ENCODE results near the gene ID2. TPM values are rescaled to one million over a fixed set of nuclear protein-coding genes. Genes with fewer than 3 reads are reported as not detected.

ID2 gene
- total and polyA plus RNA-seq, 3 experiments from 2014 or later: 162 to 378 (median 165) TPM

- Mint-ChIP-seq H3K27ac (no peak overlapping the region), H3K4me1 (peaks cover 0 to 4% (median 4%) of the 10 kb centered on the region in 3 donors), H3K9me3 (peaks cover 0 to 3% (median 0%) of the 10 kb centered on the region in 5 donors), H3K4me3 (no peak overlapping the region), H3K36me3 (peaks cover 0 to 18% (median 7%) of the 10 kb centered on the region in 3 donors), H3K27me3 (peaks cover 13 to 28% of the 10 kb centered on the region in 2 donors)
- peaks cover 6% of the 10 kb centered on the region for H3K27me3 ChIP-seq (ENCODE audit: insufficient read depth, low read length, poor library complexity, severe bottlenecking)
- no peaks in the 10 kb centered on the region for H3K36me3 ChIP-seq (ENCODE audit: insufficient read depth, low read length)
- no peaks in the 10 kb centered on the region for H3K9me3 ChIP-seq (ENCODE audit: low read length)
- H3K27ac ChIP-seq (ENCODE audit: low read depth, low read length): no peak overlapping the region
- DNase-seq: no peak
- ChIA-PET CTCF (interaction anchor here (1.2 to 1.9 kb wide), 3 partner anchors 33 to 1595 kb away, joined by 3 to 5 read pairs (median 5); no protein-coding TSS in a partner anchor), POLR2A (no interaction called here)
- no peaks in the 10 kb centered on the region for H3K4me1 ChIP-seq (ENCODE audit: insufficient read depth, low read length)
- H3K4me3 ChIP-seq (ENCODE audit: low read length): no peak overlapping the region
These were observed 10.9 kb downstream of the ID2 start for GRCh38 chr2:8692783-8693156.

GRCh38 chr2:8693157-8693821 lies 11.4 kb downstream of the ID2 start:
- Mint-ChIP-seq H3K36me3 (peaks cover 0 to 19% (median 7%) of the 10 kb centered on the region in 3 donors), H3K4me3 (peak overlapping the region in 4 of 7 donors; percentile 8 to 54 (median 45)), H3K27ac (no peak overlapping the region), H3K4me1 (peaks cover 0 to 4% (median 4%) of the 10 kb centered on the region in 3 donors), H3K9me3 (peaks cover 0 to 5% (median 0%) of the 10 kb centered on the region in 5 donors), H3K27me3 (peaks cover 13 to 28% of the 10 kb centered on the region in 2 donors)
- Histone ChIP-seq H3K36me3 (ENCODE audit: insufficient read depth, low read length) (no peaks in the 10 kb centered on the region), H3K27me3 (ENCODE audit: insufficient read depth, low read length, poor library complexity, severe bottlenecking) (peaks cover 6% of the 10 kb centered on the region), H3K27ac (ENCODE audit: low read depth, low read length) (no peak overlapping the region), H3K4me3 (ENCODE audit: low read length) (no peak overlapping the region), H3K9me3 (ENCODE audit: low read length) (no peaks in the 10 kb centered on the region), H3K4me1 (ENCODE audit: insufficient read depth, low read length) (no peaks in the 10 kb centered on the region)
- CTCF ChIA-PET: interaction anchor here (1.2 to 1.9 kb wide), 3 partner anchors 33 to 1596 kb away, joined by 3 to 5 read pairs (median 5); no protein-coding TSS in a partner anchor
- POLR2A ChIA-PET: no interaction called here
- DNase-seq: peak in 1 of 5 donors; percentile 31

GRCh38 chr2:8694737-8695136 lies 12.9 kb downstream of the ID2 start:
- Histone ChIP-seq H3K27me3 (ENCODE audit: insufficient read depth, low read length, poor library complexity, severe bottlenecking) (peaks cover 6% of the 10 kb centered on the region), H3K4me3 (ENCODE audit: low read length) (no peak overlapping the region), H3K27ac (ENCODE audit: low read depth, low read length) (no peak overlapping the region), H3K4me1 (ENCODE audit: insufficient read depth, low read length) (no peaks in the 10 kb centered on the region), H3K9me3 (ENCODE audit: low read length) (no peaks in the 10 kb centered on the region), H3K36me3 (ENCODE audit: insufficient read depth, low read length) (no peaks in the 10 kb centered on the region)
- Mint-ChIP-seq H3K27ac (no peak overlapping the region), H3K4me1 (peaks cover 0 to 4% (median 4%) of the 10 kb centered on the region in 3 donors), H3K9me3 (peaks cover 0 to 5% (median 0%) of the 10 kb centered on the region in 5 donors), H3K27me3 (peaks cover 13 to 23% of the 10 kb centered on the region in 2 donors), H3K4me3 (no peak overlapping the region), H3K36me3 (peaks cover 0 to 16% (median 3%) of the 10 kb centered on the region in 3 donors)
- ChIA-PET POLR2A (no interaction called here), CTCF (no interaction called here)
- no peak for DNase-seq

- Mint-ChIP-seq H3K27me3 (peaks cover 5 to 9% of the 10 kb centered on the region in 2 donors), H3K36me3 (peaks cover 0 to 4% (median 2%) of the 10 kb centered on the region in 3 donors), H3K9me3 (peaks cover 0 to 5% (median 0%) of the 10 kb centered on the region in 5 donors), H3K4me3 (no peak overlapping the region), H3K4me1 (peaks cover 0 to 4% (median 4%) of the 10 kb centered on the region in 3 donors), H3K27ac (no peak overlapping the region)
- ChIA-PET CTCF (no interaction called here), POLR2A (no interaction called here)
- Histone ChIP-seq H3K27ac (ENCODE audit: low read depth, low read length) (no peak overlapping the region), H3K4me1 (ENCODE audit: insufficient read depth, low read length) (no peaks in the 10 kb centered on the region), H3K4me3 (ENCODE audit: low read length) (no peak overlapping the region), H3K9me3 (ENCODE audit: low read length) (no peaks in the 10 kb centered on the region), H3K36me3 (ENCODE audit: insufficient read depth, low read length) (no peaks in the 10 kb centered on the region), H3K27me3 (ENCODE audit: insufficient read depth, low read length, poor library complexity, severe bottlenecking) (peaks cover 6% of the 10 kb centered on the region)
- DNase-seq: no peak
These were observed 15.3 kb downstream of the ID2 start for GRCh38 chr2:8697190-8697589.

- no peak overlapping the region for H3K4me3 Mint-ChIP-seq
These were observed 18.0 kb downstream of the ID2 start for GRCh38 chr2:8699839-8700238.

GRCh38 chr2:8701681-8702379 lies 20.0 kb downstream of the ID2 start:
- ChIA-PET POLR2A (no interaction called here), CTCF (no interaction called here)
- peaks cover 0 to 3% (median 0%) of the 10 kb centered on the region in 3 donors for H3K36me3 Mint-ChIP-seq

More at GRCh38 chr2:8699839-8700238, 18.0 kb downstream of the ID2 start:
- Mint-ChIP-seq H3K4me1 (no peaks in the 10 kb centered on the region), H3K27me3 (peaks cover 2 to 11% of the 10 kb centered on the region in 2 donors), H3K27ac (no peak overlapping the region), H3K36me3 (peaks cover 0 to 3% (median 0%) of the 10 kb centered on the region in 3 donors), H3K9me3 (peaks cover 0 to 5% (median 0%) of the 10 kb centered on the region in 5 donors)
- DNase-seq: no peak
- Histone ChIP-seq H3K27me3 (ENCODE audit: insufficient read depth, low read length, poor library complexity, severe bottlenecking) (no peaks in the 10 kb centered on the region), H3K4me1 (ENCODE audit: insufficient read depth, low read length) (no peaks in the 10 kb centered on the region), H3K36me3 (ENCODE audit: insufficient read depth, low read length) (no peaks in the 10 kb centered on the region), H3K4me3 (ENCODE audit: low read length) (no peak overlapping the region), H3K27ac (ENCODE audit: low read depth, low read length) (no peak overlapping the region), H3K9me3 (ENCODE audit: low read length) (no peaks in the 10 kb centered on the region)
- ChIA-PET POLR2A (no interaction called here), CTCF (no interaction called here)

GRCh38 chr2:8704906-8705305 lies 23.1 kb downstream of the ID2 start:
- Histone ChIP-seq H3K4me3 (ENCODE audit: low read length) (no peak overlapping the region), H3K27ac (ENCODE audit: low read depth, low read length) (no peak overlapping the region), H3K36me3 (ENCODE audit: insufficient read depth, low read length) (no peaks in the 10 kb centered on the region), H3K4me1 (ENCODE audit: insufficient read depth, low read length) (no peaks in the 10 kb centered on the region), H3K27me3 (ENCODE audit: insufficient read depth, low read length, poor library complexity, severe bottlenecking) (no peaks in the 10 kb centered on the region), H3K9me3 (ENCODE audit: low read length) (no peaks in the 10 kb centered on the region)
- Mint-ChIP-seq H3K4me1 (no peaks in the 10 kb centered on the region), H3K27me3 (peaks cover 5 to 20% of the 10 kb centered on the region in 2 donors), H3K36me3 (peaks cover 0 to 11% (median 0%) of the 10 kb centered on the region in 3 donors), H3K27ac (no peak overlapping the region), H3K9me3 (peaks cover 0 to 2% (median 0%) of the 10 kb centered on the region in 5 donors), H3K4me3 (no peak overlapping the region)
- no peak for DNase-seq
- CTCF ChIA-PET: no interaction called here
- POLR2A ChIA-PET: no interaction called here

More at GRCh38 chr2:8701681-8702379, 20.0 kb downstream of the ID2 start:
- Mint-ChIP-seq H3K27ac (no peak overlapping the region), H3K4me3 (no peak overlapping the region), H3K27me3 (peaks cover 2 to 11% of the 10 kb centered on the region in 2 donors), H3K4me1 (no peaks in the 10 kb centered on the region), H3K9me3 (peaks cover 0 to 5% (median 0%) of the 10 kb centered on the region in 5 donors)
- Histone ChIP-seq H3K36me3 (ENCODE audit: insufficient read depth, low read length) (no peaks in the 10 kb centered on the region), H3K4me1 (ENCODE audit: insufficient read depth, low read length) (no peaks in the 10 kb centered on the region), H3K9me3 (ENCODE audit: low read length) (no peaks in the 10 kb centered on the region), H3K27me3 (ENCODE audit: insufficient read depth, low read length, poor library complexity, severe bottlenecking) (no peaks in the 10 kb centered on the region), H3K27ac (ENCODE audit: low read depth, low read length) (no peak overlapping the region), H3K4me3 (ENCODE audit: low read length) (no peak overlapping the region)
- no peak for DNase-seq

GRCh38 chr2:8709611-8710010 lies 27.8 kb downstream of the ID2 start:
- Mint-ChIP-seq H3K4me3 (no peak overlapping the region), H3K4me1 (no peaks in the 10 kb centered on the region), H3K27me3 (peaks cover 15 to 30% of the 10 kb centered on the region in 2 donors), H3K36me3 (peaks cover 0 to 11% (median 2%) of the 10 kb centered on the region in 3 donors), H3K9me3 (peaks cover 0 to 2% (median 0%) of the 10 kb centered on the region in 5 donors), H3K27ac (no peak overlapping the region)
- no peak for DNase-seq
- POLR2A ChIA-PET: no interaction called here
- Histone ChIP-seq H3K4me3 (ENCODE audit: low read length) (no peak overlapping the region), H3K36me3 (ENCODE audit: insufficient read depth, low read length) (no peaks in the 10 kb centered on the region), H3K9me3 (ENCODE audit: low read length) (no peaks in the 10 kb centered on the region), H3K4me1 (ENCODE audit: insufficient read depth, low read length) (no peaks in the 10 kb centered on the region), H3K27ac (ENCODE audit: low read depth, low read length) (no peak overlapping the region), H3K27me3 (ENCODE audit: insufficient read depth, low read length, poor library complexity, severe bottlenecking) (no peaks in the 10 kb centered on the region)
- CTCF ChIA-PET: no interaction called here
